Activated CD8-positive, alpha-beta memory T cell treated with anti-CD3 and anti-CD28 coated beads for 1 hour (primary cell): ENCODE results near the gene S100A5.
"Not testable (repeated sequence)": the region's sequence is repeated elsewhere in the genome, so short reads cannot be mapped to it uniquely, and the experiment has no call there.

Source experiments
- DNase-seq, 2 donors: peaks; one replicate each; pipeline ENCODE4 v3.0.0-alpha.2; 2020; ENCODE audit warnings: low read depth in 1 of 2; ENCODE audit errors: extremely low read depth in 1 of 2

S100A5 gene

GRCh38 chr1:153535242-153536011, 5.3 kb downstream of the S100A5 start, which contains the start of gene S100A6:
S100A6 (minus strand) TSS chr1:153535991; CDS start chr1:153535339, 652 bp downstream.
- DNase-seq = no peak

GRCh38 chr1:153534925-153535241, 5.9 kb downstream of the S100A5 start:
- DNase-seq = no peak

- DNase-seq = no peak
Observed at GRCh38 chr1:153534226-153534924, 6.4 kb downstream of the S100A5 start.

- DNase-seq = no peak
Observed at GRCh38 chr1:153533689-153534201, 7.0 kb downstream of the S100A5 start.

- peak; percentile 50 to 66 for DNase-seq
Observed at GRCh38 chr1:153532769-153533599, 7.8 kb downstream of the S100A5 start.

GRCh38 chr1:153532181-153532580, 8.6 kb downstream of the S100A5 start:
- no peak for DNase-seq

GRCh38 chr1:153531638-153532037, 9.1 kb downstream of the S100A5 start:
- no peak for DNase-seq

- no peak for DNase-seq
Observed at GRCh38 chr1:153527683-153528040, 13.1 kb downstream of the S100A5 start.

- DNase-seq = no peak
Observed at GRCh38 chr1:153527023-153527682, 13.6 kb downstream of the S100A5 start.

- DNase-seq = no peak
Observed at GRCh38 chr1:153526132-153526543, 14.6 kb downstream of the S100A5 start.

- DNase-seq = no peak
Observed at GRCh38 chr1:153525088-153525728, 15.5 kb downstream of the S100A5 start.

- not testable (repeated sequence) for DNase-seq
Observed at GRCh38 chr1:153522353-153523048, 18.2 kb downstream of the S100A5 start.

GRCh38 chr1:153521808-153522207, 18.9 kb downstream of the S100A5 start:
- DNase-seq = not testable (repeated sequence)

- no peak for DNase-seq
Observed at GRCh38 chr1:153520818-153521476, 19.8 kb downstream of the S100A5 start.

GRCh38 chr1:153520137-153520691, 20.5 kb downstream of the S100A5 start:
- not testable (repeated sequence) for DNase-seq

- no peak for DNase-seq
Observed at GRCh38 chr1:153519242-153519641, 21.5 kb downstream of the S100A5 start.

- DNase-seq = no peak
Observed at GRCh38 chr1:153515504-153516394, 25.0 kb downstream of the S100A5 start.

- DNase-seq = no peak
Observed at GRCh38 chr1:153513666-153514065, 27.1 kb downstream of the S100A5 start.
